Measurements from ENCODE around the gene SPEF1. TPM values are rescaled to one million over a fixed set of nuclear protein-coding genes. Genes with fewer than 3 reads are reported as not detected.

The SPEF1 gene
- total RNA-seq, 2 experiments from 2014 or later = 0.17 TPM; not detected in 1

GRCh38 chr20:3741836-3742458 lies 39.3 kb downstream of the SPEF1 start:
- intact Hi-C loops (cut with micrococcal nuclease) = no loop called here
- H3K27me3 Mint-ChIP-seq = peaks cover 2% of the 10 kb centered on the region
- ChIA-PET POLR2A (no interaction called here), CTCF (interaction anchor here (0.7 to 2.7 kb wide), 3 partner anchors 9 to 31 kb away, joined by 3 to 12 read pairs (median 4); no protein-coding TSS in a partner anchor)
- H3K36me3 Mint-ChIP-seq = no peaks in the 10 kb centered on the region
- no peak overlapping the region for H3K27ac Mint-ChIP-seq
- no peaks in the 10 kb centered on the region for H3K9me3 Mint-ChIP-seq
- no peak for DNase-seq
- H3K4me1 Mint-ChIP-seq (ENCODE audit: low read depth) = peaks cover 7% of the 10 kb centered on the region
- H3K4me3 Mint-ChIP-seq = no peak overlapping the region

DNA sequence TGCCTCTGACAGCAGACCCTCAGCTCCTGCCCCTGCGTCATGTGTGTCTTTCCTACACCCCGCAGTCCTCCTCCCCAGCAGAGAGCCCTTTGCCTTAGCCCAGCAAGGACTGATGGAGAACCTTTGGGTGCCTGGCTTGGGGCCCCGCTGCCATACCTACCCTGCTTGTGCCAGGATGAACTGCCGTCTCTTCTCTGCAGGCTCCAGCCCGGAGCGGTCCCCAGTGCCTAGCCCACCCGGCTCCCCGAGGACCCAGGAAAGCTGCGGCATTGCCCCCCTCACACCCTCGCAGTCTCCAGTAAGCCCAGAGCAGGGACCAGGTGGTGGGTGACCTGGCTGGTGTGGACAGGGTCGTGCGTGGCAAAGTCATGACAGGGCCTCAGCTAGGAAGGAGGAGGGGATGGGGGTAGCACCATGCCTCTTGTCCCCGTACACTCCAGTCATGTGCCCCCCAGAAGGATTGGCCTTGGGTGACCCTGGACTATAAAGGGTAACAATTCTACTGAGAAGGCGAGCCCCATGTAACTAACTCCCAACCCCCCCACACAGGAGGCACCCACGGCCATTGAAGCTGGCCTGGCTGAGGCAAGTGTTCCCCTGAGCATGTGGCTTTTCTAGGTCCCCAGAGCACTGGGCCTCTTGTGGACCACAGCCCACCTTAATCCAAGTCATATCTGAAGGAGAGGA lies 40.5 kb downstream of the SPEF1 start:
- ChIA-PET POLR2A (no interaction called here), CTCF (interaction anchor here (1.1 kb wide), 1 partner anchor 13 kb away, joined by 4 read pairs; no protein-coding TSS in a partner anchor)
- intact Hi-C loops (cut with micrococcal nuclease) = no loop called here

GRCh38 chr20:3739926-3740451 lies 41.3 kb downstream of the SPEF1 start:
- Mint-ChIP-seq H3K27me3 (no peaks in the 10 kb centered on the region), H3K4me1 (ENCODE audit: low read depth) (peaks cover 4% of the 10 kb centered on the region), H3K27ac (no peak overlapping the region), H3K36me3 (no peaks in the 10 kb centered on the region), H3K4me3 (no peak overlapping the region), H3K9me3 (no peaks in the 10 kb centered on the region)
- no peak for DNase-seq
- CTCF ChIA-PET = interaction anchor here (1.0 kb wide), 1 partner anchor 10 kb away, joined by 3 read pairs; no protein-coding TSS in a partner anchor
- POLR2A ChIA-PET = no interaction called here
- intact Hi-C loops (cut with micrococcal nuclease) = no loop called here

More for the DNA sequence above, 40.5 kb downstream of the SPEF1 start:
- DNase-seq = no peak
- no peaks in the 10 kb centered on the region for H3K36me3 Mint-ChIP-seq
- peaks cover 7% of the 10 kb centered on the region for H3K4me1 Mint-ChIP-seq (ENCODE audit: low read depth)
- H3K27ac Mint-ChIP-seq = no peak overlapping the region
- H3K27me3 Mint-ChIP-seq = no peaks in the 10 kb centered on the region
- no peaks in the 10 kb centered on the region for H3K9me3 Mint-ChIP-seq
- no peak overlapping the region for H3K4me3 Mint-ChIP-seq

GRCh38 chr20:3739054-3739925 lies 42.0 kb downstream of the SPEF1 start:
- intact Hi-C loops (cut with micrococcal nuclease) = no loop called here
- Mint-ChIP-seq H3K27ac (no peak overlapping the region), H3K36me3 (no peaks in the 10 kb centered on the region), H3K4me3 (no peak overlapping the region), H3K9me3 (no peaks in the 10 kb centered on the region), H3K4me1 (ENCODE audit: low read depth) (peaks cover 2% of the 10 kb centered on the region), H3K27me3 (no peaks in the 10 kb centered on the region)
- CTCF ChIA-PET = interaction anchor here (1.0 kb wide), 1 partner anchor 10 kb away, joined by 3 read pairs; no protein-coding TSS in a partner anchor
- POLR2A ChIA-PET = no interaction called here
- no peak for DNase-seq

DNA sequence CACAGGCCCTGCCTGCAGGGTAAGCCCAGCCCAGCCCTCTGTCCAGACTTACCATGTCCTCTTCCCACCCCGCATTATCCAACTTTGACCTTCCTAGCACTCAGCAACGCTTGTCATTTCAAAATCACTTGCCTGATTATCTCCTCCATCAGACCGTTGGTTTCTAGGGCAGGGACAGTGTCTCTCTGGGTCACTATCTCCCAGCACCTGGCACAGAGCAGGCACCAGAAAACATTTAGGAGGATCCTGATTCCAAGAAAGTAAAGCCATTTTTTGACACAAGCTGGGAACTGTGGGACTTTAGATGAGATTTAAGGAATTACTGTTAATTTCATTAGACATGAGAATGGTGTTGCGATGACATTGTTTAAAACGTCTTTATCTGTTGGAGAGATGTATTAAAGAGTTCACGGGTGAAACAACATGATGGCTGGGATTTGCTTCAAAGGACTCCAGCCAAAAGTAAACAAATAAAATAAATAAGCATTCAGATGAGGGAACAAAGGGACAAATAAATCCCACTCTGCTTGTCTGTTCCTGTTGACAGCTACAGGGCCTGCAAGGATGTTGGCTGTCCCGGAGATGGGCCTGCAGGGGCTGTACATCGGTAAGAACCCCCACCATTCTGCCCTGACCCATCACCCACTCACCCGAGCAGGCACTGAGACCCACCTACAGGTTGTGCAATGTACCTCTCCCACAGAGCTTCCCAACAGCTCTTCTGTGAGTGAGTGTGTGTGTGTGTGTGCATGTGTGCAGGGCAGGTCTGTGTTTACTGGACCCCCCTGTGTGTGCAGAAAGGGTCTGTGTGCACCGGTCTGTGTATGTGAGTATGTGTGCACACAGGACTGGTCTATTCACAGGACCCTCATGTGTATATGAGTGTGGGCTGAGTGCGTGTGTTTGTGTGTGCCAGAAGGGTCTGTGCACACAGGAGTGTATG lies 42.9 kb downstream of the SPEF1 start:
- ChIA-PET CTCF (no interaction called here), POLR2A (no interaction called here)
- H3K27ac Mint-ChIP-seq = no peak overlapping the region
- no peaks in the 10 kb centered on the region for H3K9me3 Mint-ChIP-seq
- no peaks in the 10 kb centered on the region for H3K4me1 Mint-ChIP-seq (ENCODE audit: low read depth)
- peaks cover under 1% of the 10 kb centered on the region for H3K27me3 Mint-ChIP-seq
- intact Hi-C loops (cut with micrococcal nuclease) = no loop called here
- H3K4me3 Mint-ChIP-seq = no peak overlapping the region
- DNase-seq = no peak
- H3K36me3 Mint-ChIP-seq = no peaks in the 10 kb centered on the region

DNA sequence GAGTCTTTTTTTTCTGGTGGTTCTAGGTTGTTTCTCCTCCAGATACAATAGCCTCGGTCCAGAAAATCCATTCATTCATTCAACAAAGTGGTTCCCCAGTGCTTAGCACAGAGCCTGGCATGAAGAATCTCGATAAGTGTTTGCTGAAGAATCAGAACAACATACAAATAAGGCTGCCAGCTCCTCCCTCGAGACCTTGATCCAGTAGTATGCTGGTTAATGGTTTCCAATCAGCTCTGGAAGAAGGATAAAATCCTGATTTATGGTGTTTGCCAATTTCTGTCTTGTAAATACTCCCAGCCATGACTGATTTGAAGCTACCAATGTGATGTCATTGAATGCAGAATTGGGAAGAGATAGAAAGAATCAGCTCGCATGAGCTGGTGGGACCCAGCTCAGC lies 45.5 kb downstream of the SPEF1 start:
- no peaks in the 10 kb centered on the region for H3K9me3 Mint-ChIP-seq
- no peak overlapping the region for H3K4me3 Mint-ChIP-seq
- H3K27me3 Mint-ChIP-seq = peaks cover 20% of the 10 kb centered on the region
- intact Hi-C loops (cut with micrococcal nuclease) = no loop called here
- POLR2A ChIA-PET = no interaction called here
- no peaks in the 10 kb centered on the region for H3K4me1 Mint-ChIP-seq (ENCODE audit: low read depth)
- CTCF ChIA-PET = interaction anchor here (1.6 to 1.9 kb wide), 2 partner anchors 14 to 25 kb away, joined by 3 to 8 read pairs; no protein-coding TSS in a partner anchor
- no peak overlapping the region for H3K27ac Mint-ChIP-seq
- no peaks in the 10 kb centered on the region for H3K36me3 Mint-ChIP-seq
- DNase-seq = no peak

DNA sequence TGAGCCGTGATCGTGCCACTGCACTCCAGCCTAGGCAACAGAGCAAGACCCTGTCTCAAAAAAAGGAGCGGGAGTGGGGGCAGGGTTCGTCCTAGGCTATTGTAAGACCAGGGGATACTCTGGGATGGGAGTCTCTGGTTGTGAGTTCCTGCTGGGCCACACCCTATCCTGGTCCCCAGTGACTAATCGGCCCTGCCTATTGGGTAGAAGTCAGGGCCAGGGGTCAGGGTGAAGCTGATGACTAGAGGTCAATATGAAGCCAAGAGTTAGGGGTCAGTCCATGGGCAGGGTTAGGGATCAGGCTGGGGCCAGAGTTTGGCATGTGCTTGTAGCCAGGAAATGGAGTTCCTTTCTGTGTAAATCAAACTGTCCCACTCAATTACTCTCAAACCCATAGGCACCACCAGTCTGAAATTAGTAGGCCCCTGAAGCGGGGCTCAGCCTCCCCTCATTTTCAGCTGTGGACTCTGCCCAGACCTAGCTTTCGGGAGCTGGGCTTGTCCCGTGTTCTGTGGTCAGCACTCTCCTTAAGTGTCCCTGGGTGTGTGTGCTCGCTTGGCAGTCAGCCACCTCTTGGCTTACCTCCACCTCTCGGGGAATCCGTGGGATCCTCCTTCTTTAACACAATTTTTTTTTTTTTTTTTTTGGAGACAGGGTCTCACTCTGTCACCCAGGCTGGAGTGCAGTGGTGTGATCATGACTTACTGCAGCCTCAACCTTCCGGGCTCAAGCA lies 47.0 kb downstream of the SPEF1 start:
- no peaks in the 10 kb centered on the region for H3K4me1 Mint-ChIP-seq (ENCODE audit: low read depth)
- intact Hi-C loops (cut with micrococcal nuclease) = no loop called here
- no peak for DNase-seq
- POLR2A ChIA-PET = no interaction called here
- H3K27ac Mint-ChIP-seq = no peak overlapping the region
- CTCF ChIA-PET = no interaction called here
- no peaks in the 10 kb centered on the region for H3K36me3 Mint-ChIP-seq
- H3K27me3 Mint-ChIP-seq = peaks cover 29% of the 10 kb centered on the region
- no peak overlapping the region for H3K4me3 Mint-ChIP-seq
- H3K9me3 Mint-ChIP-seq = no peaks in the 10 kb centered on the region

GRCh38 chr20:3733119-3733995 lies 47.9 kb downstream of the SPEF1 start:
- H3K9me3 Mint-ChIP-seq = no peaks in the 10 kb centered on the region
- intact Hi-C loops (cut with micrococcal nuclease) = no loop called here
- H3K4me3 Mint-ChIP-seq = no peak overlapping the region
- no peaks in the 10 kb centered on the region for H3K4me1 Mint-ChIP-seq (ENCODE audit: low read depth)
- no peaks in the 10 kb centered on the region for H3K36me3 Mint-ChIP-seq
- ChIA-PET POLR2A (no interaction called here), CTCF (no interaction called here)
- no peak overlapping the region for H3K27ac Mint-ChIP-seq
- H3K27me3 Mint-ChIP-seq = peaks cover 31% of the 10 kb centered on the region
- no peak for DNase-seq

DNA sequence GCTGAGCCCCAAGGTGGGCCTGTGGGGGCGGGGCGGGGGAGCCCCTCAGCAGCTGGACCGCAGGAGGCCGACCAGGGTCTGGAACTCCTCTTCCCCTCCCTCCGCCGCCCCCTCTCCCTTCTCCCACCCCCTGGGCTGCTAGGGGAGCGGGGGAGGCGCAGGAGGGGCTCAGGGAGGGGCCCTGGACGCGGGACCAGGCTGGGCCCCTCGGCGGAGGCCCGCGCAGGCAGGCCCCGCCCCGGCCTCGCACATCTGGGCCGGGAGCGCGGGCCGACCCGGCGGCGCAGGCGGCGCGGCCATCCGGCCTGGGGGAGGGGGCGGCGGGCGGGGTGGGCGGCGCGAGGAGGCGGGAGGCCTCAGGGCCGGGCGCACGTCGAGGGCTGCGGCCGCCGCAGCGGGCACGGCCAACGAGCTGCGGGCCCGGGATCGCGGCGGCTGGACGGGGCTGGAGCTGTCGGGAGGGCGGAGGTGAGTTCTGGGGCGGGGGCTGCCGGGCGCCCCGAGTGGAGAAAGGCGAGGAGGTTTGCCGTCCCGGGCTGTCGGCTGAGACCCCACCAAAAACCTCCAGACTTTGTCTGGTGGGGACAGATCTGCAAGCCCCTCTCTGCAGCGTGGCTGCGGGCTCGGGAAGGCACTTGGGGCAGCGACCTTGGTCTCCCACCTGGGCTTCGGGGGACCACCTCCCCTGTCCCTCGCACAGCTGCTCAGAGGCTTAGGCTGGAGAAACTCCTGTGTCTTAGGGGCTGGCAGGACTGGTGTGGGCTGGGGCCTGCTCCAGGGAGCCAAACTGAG lies 48.7 kb downstream of the SPEF1 start, which contains the start of gene HSPA12B:
HSPA12B (plus strand) TSS at position 359 of the 792 bp plus-strand sequence. CDS start 5,990 bp downstream, outside the sequence.
- ChIA-PET CTCF (interaction anchor here (0.8 kb wide), 1 partner anchor 17 kb away, joined by 4 read pairs; no protein-coding TSS in a partner anchor), POLR2A (no interaction called here)
- Mint-ChIP-seq H3K9me3 (no peaks in the 10 kb centered on the region), H3K27me3 (peaks cover 39% of the 10 kb centered on the region), H3K4me1 (ENCODE audit: low read depth) (no peaks in the 10 kb centered on the region), H3K27ac (no peak within 1 kb of the TSS), H3K4me3 (no peak within 1 kb of the TSS), H3K36me3 (no peaks in the 10 kb centered on the region)
- intact Hi-C loops (cut with micrococcal nuclease) = no loop called here
- DNase-seq = no peak

DNA sequence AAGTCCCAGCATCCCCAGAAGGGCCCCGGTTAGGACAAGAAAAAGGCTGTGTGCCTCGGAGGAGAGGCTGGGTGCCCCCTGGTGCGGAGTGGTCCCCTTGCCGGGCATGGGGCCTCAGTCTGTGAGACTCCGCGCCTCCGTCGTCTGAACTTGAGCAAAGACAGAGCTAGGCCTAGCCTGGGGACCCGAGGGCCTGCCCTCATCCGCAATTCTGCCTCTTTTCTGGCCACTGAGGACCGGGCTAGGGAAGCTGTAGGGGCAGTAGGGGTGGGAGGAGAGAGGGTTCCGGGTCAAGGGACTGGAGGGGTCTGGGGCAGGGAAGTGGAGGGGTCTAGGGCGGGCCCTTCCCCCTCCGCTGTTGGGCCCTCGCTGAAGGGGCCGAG lies 49.3 kb downstream of the SPEF1 start:
- no peaks in the 10 kb centered on the region for H3K36me3 Mint-ChIP-seq
- no peaks in the 10 kb centered on the region for H3K9me3 Mint-ChIP-seq
- no peak overlapping the region for H3K27ac Mint-ChIP-seq
- ChIA-PET POLR2A (no interaction called here), CTCF (interaction anchor here (0.8 to 1.1 kb wide), 2 partner anchors 17 to 21 kb away, joined by 3 to 4 read pairs; no protein-coding TSS in a partner anchor)
- H3K27me3 Mint-ChIP-seq = peaks cover 45% of the 10 kb centered on the region
- no peak for DNase-seq
- no peaks in the 10 kb centered on the region for H3K4me1 Mint-ChIP-seq (ENCODE audit: low read depth)
- intact Hi-C loops (cut with micrococcal nuclease) = no loop called here
- no peak overlapping the region for H3K4me3 Mint-ChIP-seq

Data from activated CD4-positive, alpha-beta memory T cell treated with anti-CD3 and anti-CD28 coated beads for 36 hours (primary cell).